ENCODE measurements around the gene LRRC14B.
"Not testable (repeated sequence)": the region's sequence is repeated elsewhere in the genome, so short reads cannot be mapped to it uniquely, and the experiment has no call there.

The LRRC14B gene

GRCh38 chr5:194102-194501 is 2.8 kb downstream of the LRRC14B start:
- DNase-seq: no peak

GRCh38 chr5:194603-195209 is 3.4 kb downstream of the LRRC14B start:
- no peak for DNase-seq

- no peak for DNase-seq
Observed at GRCh38 chr5:195401-196160, 4.3 kb downstream of the LRRC14B start.

- no peak for DNase-seq
Observed at GRCh38 chr5:196350-196749, 5.1 kb downstream of the LRRC14B start.

DNA sequence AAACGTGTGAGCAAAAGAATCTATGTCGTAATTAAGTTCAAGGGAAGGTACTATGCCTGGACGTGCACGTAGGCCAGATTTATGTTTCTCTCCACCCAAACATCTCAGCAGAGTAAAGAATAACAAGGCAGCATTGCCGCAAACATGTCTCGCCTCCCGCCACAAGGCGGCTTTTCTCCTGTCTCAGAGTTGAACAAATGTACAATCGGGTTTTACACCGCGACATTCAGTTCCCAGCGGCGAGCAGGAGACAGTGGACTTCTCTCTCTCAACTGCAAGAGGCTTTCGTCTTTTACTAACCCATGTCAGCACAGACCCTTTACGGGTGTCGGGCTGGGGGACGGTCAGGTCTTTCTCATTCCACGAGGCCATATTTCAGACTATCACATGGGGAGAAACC is 5.7 kb downstream of the LRRC14B start:
- not testable (repeated sequence) for DNase-seq

DNA sequence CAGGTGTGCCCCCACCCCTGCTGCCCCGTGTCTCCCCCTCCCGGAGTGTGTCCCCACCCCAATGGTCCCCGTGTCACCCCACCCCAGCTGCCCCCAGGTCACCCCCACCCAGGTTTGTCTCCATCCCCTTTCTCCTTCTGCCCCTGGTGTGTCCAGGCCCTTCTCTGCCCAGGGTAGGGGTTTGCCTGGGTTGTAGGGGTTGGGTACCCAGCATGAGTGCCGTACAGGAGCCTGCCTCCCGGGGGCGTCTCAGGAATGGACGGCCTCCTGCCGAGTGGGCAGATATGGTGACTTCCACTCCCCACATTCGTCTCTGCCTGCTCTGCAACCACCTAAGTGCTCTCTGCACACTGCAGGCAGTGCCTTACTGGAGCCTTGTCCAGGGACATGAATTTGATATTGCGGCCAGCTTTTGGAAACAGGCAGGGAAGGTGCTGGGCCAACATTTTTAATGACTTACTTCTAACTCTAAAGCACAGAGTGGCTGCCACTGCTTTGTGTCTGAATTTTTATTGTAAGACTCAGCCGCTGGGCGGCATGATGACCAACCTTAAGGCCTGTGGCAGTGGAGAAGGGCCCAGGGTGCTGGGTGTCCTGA is 6.7 kb downstream of the LRRC14B start:
- DNase-seq: no peak

- DNase-seq: no peak
Observed at GRCh38 chr5:198516-199196, 7.4 kb downstream of the LRRC14B start.

GRCh38 chr5:199197-199949 is 8.1 kb downstream of the LRRC14B start:
- no peak for DNase-seq

- no peak for DNase-seq
Observed at GRCh38 chr5:199950-200645, 8.8 kb downstream of the LRRC14B start.

DNA sequence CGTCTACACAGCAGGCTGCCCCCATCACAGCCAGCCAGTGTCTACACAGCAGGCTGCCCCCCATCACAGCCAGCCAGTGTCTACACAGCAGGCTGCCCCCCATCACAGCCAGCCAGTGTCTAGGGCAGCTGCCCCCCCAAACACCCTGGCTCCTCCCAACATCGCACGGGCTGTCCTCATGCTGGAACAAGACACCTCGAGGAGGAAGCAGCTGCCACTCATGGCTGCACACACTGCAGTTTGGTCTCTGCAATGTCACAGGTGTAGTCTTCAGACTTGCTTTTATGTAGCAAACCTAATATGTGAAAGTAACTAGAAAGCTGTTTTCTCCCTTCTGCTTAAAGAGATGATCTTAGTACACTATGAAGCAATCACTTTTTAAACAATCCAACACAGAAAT is 9.7 kb downstream of the LRRC14B start:
- no peak for DNase-seq

DNA sequence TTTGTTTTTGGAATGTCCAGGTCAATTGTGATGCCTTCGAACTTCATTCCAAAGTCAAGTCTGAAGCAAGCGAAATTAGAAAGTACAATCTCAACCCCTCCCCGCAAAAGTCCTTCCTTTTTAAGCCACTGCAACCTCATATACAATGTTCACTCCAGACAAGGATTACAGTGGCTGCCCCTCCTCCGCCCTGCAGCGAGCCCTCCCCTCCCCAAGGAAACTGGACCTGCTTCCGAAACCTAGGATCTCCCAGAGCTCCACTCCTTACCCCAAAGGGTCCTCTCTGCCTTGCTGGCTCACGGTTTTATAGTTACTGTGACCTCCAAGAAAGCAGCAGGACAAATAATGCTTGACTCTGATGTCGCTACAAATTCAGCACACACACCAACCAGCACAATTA is 10.4 kb downstream of the LRRC14B start:
- DNase-seq: no peak

DNA sequence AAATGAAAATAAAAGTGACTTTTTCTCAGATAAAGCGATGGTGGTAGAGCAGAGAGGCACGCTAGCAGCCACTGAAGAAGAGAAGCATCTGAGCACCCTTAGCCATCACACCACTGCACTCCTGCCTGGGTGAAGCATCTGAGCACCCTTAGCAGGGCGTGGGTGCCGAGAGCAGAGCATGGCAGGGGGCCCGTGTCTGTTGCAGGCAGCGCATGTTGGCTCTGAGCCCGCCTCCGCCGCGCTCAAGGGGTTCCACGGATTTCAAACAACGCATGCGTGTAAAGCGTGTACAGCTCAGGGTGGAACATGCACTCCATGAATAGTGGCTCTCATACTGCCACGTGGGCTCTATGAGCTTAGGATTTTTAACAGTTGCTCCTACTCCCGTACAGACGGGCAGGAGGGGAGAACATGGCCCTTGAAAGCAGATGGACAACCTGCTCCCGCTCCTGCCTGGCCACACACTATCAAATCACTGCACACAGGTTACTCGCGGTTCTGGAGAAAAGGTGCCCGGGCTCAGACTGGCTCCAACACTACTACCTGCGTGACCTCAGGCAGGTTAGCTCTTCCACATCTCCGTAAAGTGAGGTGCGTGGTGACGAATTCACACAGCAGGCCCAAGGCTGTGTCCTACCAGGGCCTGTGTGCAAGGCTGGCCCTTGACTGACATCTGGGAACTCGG is 12.1 kb downstream of the LRRC14B start:
- no peak for DNase-seq

DNA sequence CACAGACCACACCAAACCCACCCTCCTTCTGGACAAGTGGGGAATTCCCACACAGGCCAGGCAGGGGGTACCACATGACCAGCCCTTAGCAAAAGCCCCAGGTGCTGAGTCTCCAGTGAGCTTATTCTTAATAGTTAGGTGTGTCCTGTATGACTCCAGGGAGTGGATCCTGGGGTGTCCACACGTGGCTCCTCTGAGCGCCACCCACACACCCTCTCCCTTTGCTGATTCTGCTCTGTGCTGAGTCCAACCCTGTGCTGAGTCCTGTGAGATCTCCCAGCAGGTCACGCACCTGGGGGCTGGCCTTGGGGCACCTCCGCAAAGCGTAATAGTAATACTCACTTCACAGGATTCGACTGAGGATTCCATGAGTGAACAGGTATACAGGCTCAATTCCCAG is 12.7 kb downstream of the LRRC14B start:
- DNase-seq: no peak

GRCh38 chr5:204462-204861 is 13.2 kb downstream of the LRRC14B start:
- no peak for DNase-seq

- DNase-seq: no peak
Observed at GRCh38 chr5:204966-205670, 13.8 kb downstream of the LRRC14B start.

DNA sequence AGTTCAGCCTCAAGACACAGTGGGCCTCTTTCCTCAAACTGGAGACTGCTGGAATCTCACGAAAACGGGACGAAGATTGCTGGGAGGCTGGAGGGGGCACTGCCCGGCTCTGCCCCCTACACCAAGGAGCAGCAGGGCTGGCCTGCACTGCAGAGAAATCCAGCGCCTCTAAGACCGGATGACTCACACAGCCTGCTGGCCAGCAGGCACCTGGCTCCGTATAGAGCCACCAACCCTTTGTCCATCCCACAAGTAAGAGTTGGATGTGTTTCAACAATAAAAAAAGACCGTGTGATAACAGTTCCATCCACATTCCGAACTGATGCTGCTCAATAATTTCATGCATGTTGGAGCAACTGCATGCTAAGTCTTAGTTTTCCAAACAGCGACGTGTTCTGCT is 15.1 kb downstream of the LRRC14B start:
- no peak for DNase-seq

DNA sequence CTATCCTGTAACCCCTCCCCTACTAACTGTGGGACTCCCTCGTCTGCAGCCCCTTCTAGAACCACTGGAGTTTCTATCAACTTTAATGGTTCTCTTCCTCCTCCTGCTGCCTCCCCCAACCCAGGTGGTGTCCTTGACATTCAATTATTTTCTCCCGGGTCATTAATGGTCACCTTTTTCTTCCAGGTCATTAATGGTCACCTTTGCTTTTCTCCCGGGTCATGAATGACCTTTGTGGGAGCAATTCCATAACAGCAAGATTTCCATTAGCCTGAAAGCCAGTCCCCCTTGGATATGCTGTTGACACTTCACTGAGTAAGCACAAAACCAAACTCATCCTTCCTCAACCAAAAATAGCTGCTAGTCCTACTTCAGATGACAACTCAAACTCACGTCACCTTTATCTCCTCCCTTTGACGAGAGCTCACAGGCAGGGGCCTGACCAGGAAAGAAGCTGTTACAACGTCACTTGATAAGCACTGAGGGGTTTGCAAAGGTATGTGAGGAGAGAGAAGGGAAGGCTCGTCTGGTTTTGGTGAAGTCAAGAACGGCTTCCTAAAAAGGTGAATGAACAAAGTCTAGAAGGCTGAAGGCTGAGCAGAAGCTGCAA is 15.7 kb downstream of the LRRC14B start:
- no peak for DNase-seq

- no peak for DNase-seq
Observed at GRCh38 chr5:207599-207998, 16.3 kb downstream of the LRRC14B start.

DNA sequence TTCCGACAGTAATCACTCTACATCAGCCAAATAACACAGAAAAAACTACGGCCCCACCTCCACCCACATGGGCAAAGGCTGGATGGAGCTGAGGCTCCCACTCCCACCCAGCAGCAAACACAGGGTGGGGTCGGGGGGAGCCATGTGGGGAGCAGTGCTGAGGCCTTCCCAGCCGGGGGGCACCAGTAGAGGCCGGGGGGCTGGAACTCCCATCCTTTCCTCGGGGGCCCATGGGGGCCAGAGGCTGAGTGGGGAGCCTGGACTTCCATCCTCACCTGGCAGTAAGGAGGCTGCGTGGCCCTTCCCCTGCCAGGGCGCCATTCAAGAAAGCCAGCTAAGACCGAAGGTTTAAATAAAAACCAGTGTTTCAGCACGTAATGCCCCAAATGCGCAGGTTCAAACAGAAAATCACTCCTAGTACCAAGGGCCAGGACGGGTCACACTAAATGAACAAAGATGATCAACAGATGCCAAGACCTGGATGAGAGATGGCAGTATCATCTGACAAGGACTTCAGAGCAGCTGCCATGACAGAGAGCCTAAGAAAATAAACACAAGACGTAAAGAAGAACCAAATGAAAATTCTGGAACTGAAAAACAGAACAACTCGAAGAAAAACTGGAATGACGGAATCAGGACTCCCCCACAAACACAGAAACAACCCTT is 17.3 kb downstream of the LRRC14B start:
- DNase-seq: no peak

DNA sequence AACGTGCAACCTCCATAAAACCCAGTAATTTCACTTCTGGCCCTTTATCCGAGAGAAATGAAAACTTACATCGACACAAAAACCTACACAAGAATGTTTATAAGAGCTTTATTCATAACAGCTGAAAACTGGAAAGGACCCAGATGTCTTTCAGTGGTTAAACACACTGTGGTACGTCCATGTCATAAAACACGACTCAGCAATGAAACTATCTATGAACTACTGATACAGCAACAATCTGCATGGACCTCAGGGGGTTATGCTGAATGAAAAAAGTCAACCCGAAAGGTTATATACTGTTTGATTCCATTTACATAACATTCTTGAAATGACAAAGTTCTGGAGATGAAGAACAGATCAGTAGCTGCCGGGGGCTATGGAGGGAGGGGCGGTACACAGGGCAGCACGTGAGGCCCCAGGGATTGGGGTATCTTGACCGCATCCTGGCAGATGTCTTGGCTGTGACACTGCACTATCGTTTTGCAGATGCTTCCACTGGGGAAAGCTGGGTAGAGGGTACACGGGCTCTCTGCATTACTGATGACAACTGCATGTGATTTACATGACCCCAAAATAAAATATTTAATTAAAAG is 22.6 kb downstream of the LRRC14B start:
- DNase-seq: no peak
